CD4-positive, alpha-beta T cell treated with Interleukin-4 for 1 hour (primary cell): ENCODE results near the gene PDXP.
"Not testable (repeated sequence)": the region's sequence is repeated elsewhere in the genome, so short reads cannot be mapped to it uniquely, and the experiment has no call there.

ENCODE experiments used
- DNase-seq, 2 donors: peaks; one replicate each; pipeline ENCODE4 v3.0.0-alpha.2; 2020 to 2022

PDXP gene

GRCh38 chr22:37658133-37659065 is at the start of gene PDXP:
Gene PDXP, plus strand, starts transcription at chr22:37658723. Its CDS starts 60 bp downstream, at chr22:37658783.
- DNase-seq = peak; percentile 99

- DNase-seq = no peak
Measured at GRCh38 chr22:37609240-37610152, 49.0 kb upstream of the PDXP start.

GRCh38 chr22:37610153-37610475 is 48.4 kb upstream of the PDXP start:
- DNase-seq = not testable (repeated sequence)

- DNase-seq = peak in 1 of 2 donors; percentile 71
Measured at GRCh38 chr22:37610480-37611129, 47.9 kb upstream of the PDXP start.

GRCh38 chr22:37611207-37611606 is 47.3 kb upstream of the PDXP start:
- DNase-seq = no peak

GRCh38 chr22:37616201-37617083 is 42.1 kb upstream of the PDXP start:
- no peak for DNase-seq

- DNase-seq = no peak
Measured at GRCh38 chr22:37617431-37617830, 41.1 kb upstream of the PDXP start.

GRCh38 chr22:37618072-37618656 is 40.4 kb upstream of the PDXP start:
- DNase-seq = peak in 1 of 2 donors; percentile 34

- no peak for DNase-seq
Measured at GRCh38 chr22:37618674-37619073, 39.8 kb upstream of the PDXP start.

- no peak for DNase-seq
Measured at GRCh38 chr22:37619991-37620390, 38.5 kb upstream of the PDXP start.

GRCh38 chr22:37621352-37621860 is 37.1 kb upstream of the PDXP start:
- DNase-seq = no peak

- DNase-seq = peak; percentile 82 to 83
Measured at GRCh38 chr22:37623075-37624016, 35.2 kb upstream of the PDXP start.

- DNase-seq = no peak
Measured at GRCh38 chr22:37624017-37624365, 34.5 kb upstream of the PDXP start.

GRCh38 chr22:37624876-37625275 is 33.6 kb upstream of the PDXP start:
- DNase-seq = no peak

- DNase-seq = no peak
Measured at GRCh38 chr22:37625737-37626136, 32.8 kb upstream of the PDXP start.

GRCh38 chr22:37626144-37626543 is 32.4 kb upstream of the PDXP start:
- DNase-seq = no peak

- no peak for DNase-seq
Measured at GRCh38 chr22:37626556-37627075, 31.9 kb upstream of the PDXP start.

GRCh38 chr22:37627121-37627520 is 31.4 kb upstream of the PDXP start:
- no peak for DNase-seq

GRCh38 chr22:37627545-37627944 is 31.0 kb upstream of the PDXP start:
- DNase-seq = peak; percentile 61 to 63

- DNase-seq = no peak
Measured at GRCh38 chr22:37628830-37629229, 29.7 kb upstream of the PDXP start.
